HG03571 (cell line): ENCODE measurements around the gene EHHADH.

Experiments used
- ATAC-seq: cut with Tn5 transposase; IDR thresholded peaks from one replicate; pipeline ENCODE4 v1.9.1; 2021; ENCODE audit not compliant: unreplicated experiment

Gene EHHADH

GRCh38 chr3:185151101-185151963, 102.5 kb downstream of the EHHADH start:
- ATAC-seq = no peak

GRCh38 chr3:185150561-185150960, 103.3 kb downstream of the EHHADH start:
- ATAC-seq = no peak

- ATAC-seq = no peak
Measured at GRCh38 chr3:185149591-185149990, 104.3 kb downstream of the EHHADH start.

GRCh38 chr3:185145511-185145910, 108.3 kb downstream of the EHHADH start:
- ATAC-seq = no peak

- ATAC-seq = no peak
Measured at GRCh38 chr3:185144784-185145183, 109.1 kb downstream of the EHHADH start.
